Measurements from ENCODE around the gene ATG7.

GRCh38 chr3:11534011-11534792 is 262.0 kb downstream of the ATG7 start:
- TF ChIP-seq MYC (IDR thresholded peaks at IDR 0.05; ENCODE audit: borderline replicate concordance, low read length) (no peak), CTCF (IDR thresholded peaks at IDR 0.05) (no peak), HOXA7 (CRISPR knock-in tag; IDR thresholded peaks at IDR 0.05) (no peak), RAD21 (conservative IDR thresholded peaks at IDR 0.05 in 1 of 2, IDR thresholded peaks at IDR 0.05 in 1 of 2) (no peak), RFX5 (IDR thresholded peaks at IDR 0.05) (no peak), MAFK (IDR thresholded peaks at IDR 0.05; ENCODE audit: partially characterized antibody) (no peak), BHLHE40 (IDR thresholded peaks at IDR 0.05; ENCODE audit: low read depth, low read length) (no peak), CHD2 (IDR thresholded peaks at IDR 0.05; ENCODE audit: low read length, partially characterized antibody) (no peak), EP300 (IDR thresholded peaks at IDR 0.05) (no peak), JUNB (IDR thresholded peaks at IDR 0.05) (no peak), POLR2A (IDR thresholded peaks at IDR 0.05; ENCODE audit: low read length) (no peak), KDM5A (IDR thresholded peaks at IDR 0.05) (no peak), RARB (CRISPR knock-in tag; IDR thresholded peaks at IDR 0.05) (no peak)

Measured in A549 (cell line).